DND-41 (cell line): Measurements from ENCODE around the gene TCL1B.

Source experiments
- ATAC-seq: fragments of 200-7000 bp; cut with Tn5 transposase; 3 replicates; pipeline ENCODE4 v1.9.1; 2021; ENCODE audit warnings: low read depth; ENCODE audit not compliant: insufficient read depth
- DNase-seq: peaks from one replicate; pipeline ENCODE4 v3.0.0-alpha.2; 2020
- H2AFZ ChIP-seq: 2 replicates; pipeline ENCODE4 v1.6.0; 2012; ENCODE audit warnings: low read depth, low read length
- H3K27ac ChIP-seq: 2 replicates; pipeline ENCODE4 v1.5.1; 2012; ENCODE audit warnings: low read length, inconsistent platforms
- H3K27me3 ChIP-seq: fragments of 200-600 bp; sonication (generic); 2 replicates; pipeline ENCODE4 v1.6.0; 2012; ENCODE audit warnings: low read length, mild to moderate bottlenecking, inconsistent platforms; ENCODE audit not compliant: insufficient read depth, poor library complexity
- H3K36me3 ChIP-seq: 2 replicates; pipeline ENCODE4 v1.5.1; 2012; ENCODE audit warnings: low read length, inconsistent platforms; ENCODE audit not compliant: insufficient read depth
- H3K4me1 ChIP-seq: 2 replicates; pipeline ENCODE4 v1.5.1; 2012; ENCODE audit warnings: mild to moderate bottlenecking, low read length; ENCODE audit not compliant: insufficient read depth
- H3K4me2 ChIP-seq: 2 replicates; pipeline ENCODE4 v1.6.0; 2012; ENCODE audit warnings: mild to moderate bottlenecking, moderate library complexity, low read length, inconsistent platforms; ENCODE audit not compliant: insufficient read depth
- H3K4me3 ChIP-seq, 2 experiments: fragments of 200-600 bp in 1 of 2; shearing (Covaris generic) in 1 of 2; 2 replicates each; pipeline ENCODE4 v1.5.1; 2012 to 2016; ENCODE audit warnings: inconsistent platforms in 2 of 2, low read length in 2 of 2, mild to moderate bottlenecking in 2 of 2, low read depth in 1 of 2, moderate library complexity in 1 of 2
- H3K79me2 ChIP-seq: 2 replicates; pipeline ENCODE4 v1.6.0; 2012; ENCODE audit warnings: low read length, inconsistent platforms; ENCODE audit not compliant: insufficient read depth
- H3K9ac ChIP-seq: 2 replicates; pipeline ENCODE4 v1.6.0; 2012; ENCODE audit warnings: low read depth, mild to moderate bottlenecking, inconsistent platforms, low read length, moderate library complexity
- H3K9me3 ChIP-seq: 2 replicates; pipeline ENCODE4 v1.5.1; 2012; ENCODE audit warnings: low read length, moderate library complexity, mild to moderate bottlenecking, inconsistent platforms; ENCODE audit not compliant: insufficient read depth, severe bottlenecking
- H4K20me1 ChIP-seq: 2 replicates; pipeline ENCODE4 v1.6.0; 2012; ENCODE audit warnings: low read length; ENCODE audit not compliant: insufficient read depth
- EZH2 ChIP-seq: IDR thresholded peaks from 3 replicates; pipeline ENCODE4 v1.6.1; 2012; ENCODE audit warnings: borderline replicate concordance, low read depth, mild to moderate bottlenecking, moderate library complexity, low read length, inconsistent platforms; ENCODE audit not compliant: severe bottlenecking
- TF ChIP-seq, protein P1 (sequence below): IDR thresholded peaks from 2 replicates; pipeline ENCODE4 v1.5.1; 2012; ENCODE audit warnings: borderline replicate concordance, low read length, moderate library complexity, mild to moderate bottlenecking; ENCODE audit not compliant: poor library complexity, severe bottlenecking; ENCODE audit errors: extremely low read depth

The TCL1B gene

GRCh38 chr14:95647926-95648325 lies 38.3 kb upstream of the TCL1B start:
- Histone ChIP-seq H3K79me2 (no peaks in the 10 kb centered on the region), H2AFZ (no peak overlapping the region), H3K9me3 (no peaks in the 10 kb centered on the region), H4K20me1 (no peaks in the 10 kb centered on the region), H3K9ac (no peak overlapping the region), H3K27me3 (no peaks in the 10 kb centered on the region), H3K4me3 (no peak overlapping the region), H3K36me3 (no peaks in the 10 kb centered on the region), H3K4me1 (no peaks in the 10 kb centered on the region), H3K4me2 (no peak overlapping the region), H3K27ac (no peak overlapping the region)
- DNase-seq (no peak), ATAC-seq (no peak)
- TF ChIP-seq EZH2: no peak
- TF ChIP-seq, protein P1, sequence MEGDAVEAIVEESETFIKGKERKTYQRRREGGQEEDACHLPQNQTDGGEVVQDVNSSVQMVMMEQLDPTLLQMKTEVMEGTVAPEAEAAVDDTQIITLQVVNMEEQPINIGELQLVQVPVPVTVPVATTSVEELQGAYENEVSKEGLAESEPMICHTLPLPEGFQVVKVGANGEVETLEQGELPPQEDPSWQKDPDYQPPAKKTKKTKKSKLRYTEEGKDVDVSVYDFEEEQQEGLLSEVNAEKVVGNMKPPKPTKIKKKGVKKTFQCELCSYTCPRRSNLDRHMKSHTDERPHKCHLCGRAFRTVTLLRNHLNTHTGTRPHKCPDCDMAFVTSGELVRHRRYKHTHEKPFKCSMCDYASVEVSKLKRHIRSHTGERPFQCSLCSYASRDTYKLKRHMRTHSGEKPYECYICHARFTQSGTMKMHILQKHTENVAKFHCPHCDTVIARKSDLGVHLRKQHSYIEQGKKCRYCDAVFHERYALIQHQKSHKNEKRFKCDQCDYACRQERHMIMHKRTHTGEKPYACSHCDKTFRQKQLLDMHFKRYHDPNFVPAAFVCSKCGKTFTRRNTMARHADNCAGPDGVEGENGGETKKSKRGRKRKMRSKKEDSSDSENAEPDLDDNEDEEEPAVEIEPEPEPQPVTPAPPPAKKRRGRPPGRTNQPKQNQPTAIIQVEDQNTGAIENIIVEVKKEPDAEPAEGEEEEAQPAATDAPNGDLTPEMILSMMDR: no peak

- no peaks in the 10 kb centered on the region for H3K9me3 ChIP-seq
- H3K27ac ChIP-seq: no peak overlapping the region
- ATAC-seq (no peak), DNase-seq (no peak)
- H4K20me1 ChIP-seq: no peaks in the 10 kb centered on the region
- no peaks in the 10 kb centered on the region for H3K4me1 ChIP-seq
- H2AFZ ChIP-seq: no peak overlapping the region
- H3K9ac ChIP-seq: no peak overlapping the region
- H3K4me2 ChIP-seq: no peak overlapping the region
- no peaks in the 10 kb centered on the region for H3K27me3 ChIP-seq
- no peak for TF ChIP-seq EZH2
- TF ChIP-seq, protein P1: no peak
- no peak overlapping the region for H3K4me3 ChIP-seq
- H3K36me3 ChIP-seq: no peaks in the 10 kb centered on the region
- H3K79me2 ChIP-seq: no peaks in the 10 kb centered on the region
These were observed 37.0 kb upstream of the TCL1B start for GRCh38 chr14:95649230-95649629.

GRCh38 chr14:95651028-95651427 lies 35.2 kb upstream of the TCL1B start:
- TF ChIP-seq EZH2: no peak
- TF ChIP-seq, protein P1: no peak
- H3K4me3 ChIP-seq: no peak overlapping the region

DNA sequence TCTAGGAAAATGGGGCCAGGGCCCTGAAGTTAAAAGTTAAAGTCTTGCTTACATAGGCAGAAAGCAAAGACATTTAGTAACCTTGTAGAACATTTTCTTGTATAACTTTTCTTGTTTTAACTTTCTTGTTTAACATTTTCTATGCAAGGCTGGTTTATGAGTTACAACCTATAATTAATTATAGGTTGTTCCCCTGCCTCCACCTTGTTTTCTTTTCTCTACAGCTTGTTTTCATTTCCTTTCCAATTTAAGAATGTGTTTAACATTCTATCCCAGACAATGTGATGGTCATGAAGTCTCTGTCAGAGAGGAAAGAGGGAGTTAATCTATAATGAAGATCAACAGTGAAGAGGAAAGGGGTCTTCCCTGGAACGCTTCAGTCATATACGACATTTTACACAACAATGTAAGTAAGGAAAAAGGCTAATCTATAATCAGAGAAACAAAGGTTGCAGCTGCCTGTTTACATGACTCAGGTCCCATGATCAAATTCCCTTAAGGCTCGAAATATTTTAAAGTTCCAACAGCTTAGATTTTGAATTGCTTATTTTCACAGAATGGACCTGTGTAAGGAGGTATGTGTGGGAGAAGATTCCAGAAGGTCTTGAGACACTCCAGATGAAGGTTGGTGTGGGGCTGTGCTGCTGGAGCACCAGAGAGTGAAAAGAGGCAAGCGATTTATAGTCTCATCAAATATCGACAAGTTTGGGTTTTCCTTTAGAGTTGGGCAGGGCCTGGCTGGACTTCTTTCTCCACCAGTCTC lies 34.2 kb upstream of the TCL1B start:
- Histone ChIP-seq H3K4me2 (no peak overlapping the region), H3K9me3 (no peaks in the 10 kb centered on the region), H4K20me1 (no peaks in the 10 kb centered on the region), H2AFZ (no peak overlapping the region), H3K36me3 (no peaks in the 10 kb centered on the region), H3K79me2 (no peaks in the 10 kb centered on the region), H3K27me3 (no peaks in the 10 kb centered on the region), H3K27ac (no peak overlapping the region), H3K4me3 (no peak overlapping the region), H3K9ac (no peak overlapping the region), H3K4me1 (no peaks in the 10 kb centered on the region)
- TF ChIP-seq, protein P1: no peak
- no peak for TF ChIP-seq EZH2
- no peak for ATAC-seq
- DNase-seq: no peak

More at GRCh38 chr14:95651028-95651427, 35.2 kb upstream of the TCL1B start:
- H3K9me3 ChIP-seq: no peaks in the 10 kb centered on the region
- H3K79me2 ChIP-seq: no peaks in the 10 kb centered on the region
- no peaks in the 10 kb centered on the region for H3K27me3 ChIP-seq
- no peak overlapping the region for H2AFZ ChIP-seq
- H3K27ac ChIP-seq: no peak overlapping the region
- H3K4me1 ChIP-seq: no peaks in the 10 kb centered on the region
- DNase-seq (no peak), ATAC-seq (no peak)
- no peak overlapping the region for H3K9ac ChIP-seq
- no peaks in the 10 kb centered on the region for H4K20me1 ChIP-seq
- no peak overlapping the region for H3K4me2 ChIP-seq
- no peaks in the 10 kb centered on the region for H3K36me3 ChIP-seq
